Fibroblast of upper back skin (primary cell): ENCODE measurements around the gene CCDC136.

Source experiments
- DNase-seq: peaks from one replicate; pipeline ENCODE4 v3.0.0-alpha.2; 2013

CCDC136 gene

GRCh38 chr7:128865996-128866877, 74.5 kb downstream of the CCDC136 start:
- no peak for DNase-seq

GRCh38 chr7:128867241-128867640, 75.5 kb downstream of the CCDC136 start:
- no peak for DNase-seq

- DNase-seq = peak; percentile 51
These were observed 76.3 kb downstream of the CCDC136 start for GRCh38 chr7:128867842-128868623.

- no peak for DNase-seq
These were observed 76.9 kb downstream of the CCDC136 start for GRCh38 chr7:128868624-128869137.

GRCh38 chr7:128869138-128869943, 77.6 kb downstream of the CCDC136 start:
- peak; percentile 16 for DNase-seq

GRCh38 chr7:128869944-128870285, 78.1 kb downstream of the CCDC136 start:
- DNase-seq = no peak

- DNase-seq = no peak
These were observed 79.3 kb downstream of the CCDC136 start for GRCh38 chr7:128871050-128871449.
